Stimulated activated CD8-positive, alpha-beta memory T cell treated with anti-CD3 and anti-CD28 coated beads, Interleukin-7, amount 100 ng/mL, for 4 hours (primary cell): Measurements from ENCODE around the gene SAPCD2.
"Not testable (repeated sequence)": the region's sequence is repeated elsewhere in the genome, so short reads cannot be mapped to it uniquely, and the experiment has no call there.

Experiments used
- DNase-seq, 2 donors: peaks; one replicate each; pipeline ENCODE4 v3.0.0-alpha.2; 2020; ENCODE audit warnings: low read depth in 2 of 2

Gene SAPCD2

GRCh38 chr9:137064880-137065164 lies 5.5 kb downstream of the SAPCD2 start:
- DNase-seq, result no peak

- DNase-seq, result peak in 1 of 2 donors; percentile 36
Observed at GRCh38 chr9:137064027-137064879, 6.1 kb downstream of the SAPCD2 start.

- no peak for DNase-seq
Observed at GRCh38 chr9:137063311-137064026, 6.9 kb downstream of the SAPCD2 start.

GRCh38 chr9:137062798-137063197 lies 7.6 kb downstream of the SAPCD2 start:
- not testable (repeated sequence) for DNase-seq

GRCh38 chr9:137062384-137062783 lies 8.0 kb downstream of the SAPCD2 start:
- DNase-seq, result no peak

GRCh38 chr9:137058521-137059234 lies 11.7 kb downstream of the SAPCD2 start:
- no peak for DNase-seq

- DNase-seq, result no peak
Observed at GRCh38 chr9:137057545-137057944, 12.8 kb downstream of the SAPCD2 start.

- no peak for DNase-seq
Observed at GRCh38 chr9:137056739-137057415, 13.5 kb downstream of the SAPCD2 start.

- DNase-seq, result no peak
Observed at GRCh38 chr9:137055385-137056364, 14.7 kb downstream of the SAPCD2 start.

GRCh38 chr9:137054932-137055384 lies 15.4 kb downstream of the SAPCD2 start:
- no peak for DNase-seq

- DNase-seq, result peak in 1 of 2 donors; percentile 53
Observed at GRCh38 chr9:137053944-137054931, 16.1 kb downstream of the SAPCD2 start, which contains the start of gene ENTPD2. Gene ENTPD2, minus strand, starts transcription at chr9:137054061. Its CDS starts 64 bp downstream, at chr9:137053997.

- no peak for DNase-seq
Observed at GRCh38 chr9:137052998-137053943, 17.1 kb downstream of the SAPCD2 start.

GRCh38 chr9:137052293-137052692 lies 18.1 kb downstream of the SAPCD2 start:
- no peak for DNase-seq

- no peak for DNase-seq
Observed at GRCh38 chr9:137051145-137051724, 19.1 kb downstream of the SAPCD2 start.

GRCh38 chr9:137050570-137050969 lies 19.8 kb downstream of the SAPCD2 start:
- no peak for DNase-seq

GRCh38 chr9:137049544-137050449 lies 20.6 kb downstream of the SAPCD2 start:
- DNase-seq, result no peak
